HCEC 1CT (cell line): ENCODE results near the gene PADI3.
A peak's percentile ranks its signal among the peaks of the same experiment; 100 is the strongest.

Source experiments
- DNase-seq: peaks from one replicate; pipeline ENCODE4 v3.0.0-alpha.2; 2017

Gene PADI3

DNA sequence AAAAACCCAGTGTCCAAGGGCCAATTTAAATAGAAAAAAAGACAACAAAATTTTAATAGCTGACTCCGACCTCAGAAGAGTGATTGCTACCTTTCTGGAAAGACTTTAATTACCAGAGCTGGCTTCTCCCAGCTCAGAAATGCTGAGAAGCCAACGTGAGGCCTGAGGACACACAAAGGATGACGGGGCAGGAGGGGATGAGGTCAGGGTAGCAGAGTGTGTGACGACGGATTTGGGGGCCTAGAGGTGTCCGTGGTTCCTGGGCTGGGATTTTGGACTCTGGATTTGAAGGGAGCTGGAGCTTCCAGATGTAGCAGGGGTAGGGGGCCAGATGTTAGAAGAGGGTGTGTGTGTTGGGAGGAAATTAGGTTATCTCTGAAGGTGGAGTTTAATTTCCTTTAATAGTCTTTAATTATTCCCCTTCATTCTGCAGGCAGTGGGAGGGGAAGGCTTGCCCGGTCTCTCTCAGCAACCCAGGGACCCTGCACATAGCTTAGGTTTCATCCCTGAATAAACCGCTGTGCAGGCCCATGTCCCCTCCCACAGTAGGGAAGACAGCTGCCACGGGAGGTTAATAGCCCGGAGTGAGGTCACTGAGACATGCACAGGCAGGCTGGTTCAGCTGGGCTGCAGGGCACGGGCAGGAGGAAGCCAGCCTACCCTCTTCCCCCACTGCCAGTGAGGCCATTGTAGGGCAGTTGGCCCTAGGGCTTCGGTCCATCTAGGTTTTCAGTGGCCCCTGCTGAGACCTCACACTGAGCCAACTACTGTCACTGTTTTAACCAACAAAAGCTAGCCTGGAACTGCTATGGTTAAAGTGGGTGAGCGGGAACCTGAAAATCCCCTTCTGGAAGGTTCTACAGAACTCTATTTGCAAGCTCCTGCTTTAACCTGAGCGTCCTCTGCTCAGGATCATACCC is 3.8 kb upstream of the PADI3 start:
- no peak for DNase-seq

DNA sequence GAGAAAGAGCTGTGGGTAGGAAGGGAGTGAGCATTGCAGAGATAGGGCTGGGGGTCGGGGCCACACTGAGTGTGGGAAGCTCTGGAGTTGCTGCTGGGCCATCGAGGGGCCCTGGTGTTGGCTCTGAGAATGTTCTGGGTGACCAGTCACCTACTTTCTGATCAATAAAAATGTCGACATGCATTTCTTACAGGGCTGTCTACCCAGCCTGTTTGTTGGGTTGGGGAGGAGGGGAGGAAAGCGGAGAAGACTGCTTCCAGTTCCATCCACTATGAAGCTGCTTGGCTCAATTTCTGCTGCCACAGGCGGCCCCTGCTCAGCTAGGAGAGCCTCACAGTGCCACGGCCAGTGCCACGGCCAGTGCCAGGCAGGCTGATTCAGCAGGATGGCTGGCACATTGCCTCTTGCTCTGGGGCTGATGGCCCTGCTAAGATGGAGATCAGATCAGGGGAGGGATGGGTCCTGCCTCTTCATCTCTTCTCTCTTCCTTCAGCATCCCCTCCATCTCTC is 3.0 kb upstream of the PADI3 start:
- DNase-seq, result no peak

DNA sequence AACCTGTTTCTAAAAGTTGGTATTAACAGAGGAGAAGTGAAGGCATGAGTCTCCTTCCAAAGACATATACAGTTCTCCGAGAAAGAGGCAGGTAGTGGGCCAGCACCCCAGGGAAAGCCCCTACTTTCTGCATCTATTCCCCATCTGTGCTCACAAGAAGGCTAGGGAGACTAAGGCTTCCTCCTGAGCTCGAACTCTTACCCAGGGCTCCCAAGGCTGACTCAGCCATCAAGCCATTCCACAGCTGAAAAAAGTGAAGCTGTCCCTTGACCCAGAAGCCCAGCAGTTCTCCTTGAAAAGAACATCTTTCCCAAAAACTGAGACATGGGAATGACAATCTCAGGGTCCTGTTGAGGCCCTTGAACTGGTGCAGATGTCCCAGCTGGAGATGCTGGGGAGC is 1.9 kb upstream of the PADI3 start:
- no peak for DNase-seq

DNA sequence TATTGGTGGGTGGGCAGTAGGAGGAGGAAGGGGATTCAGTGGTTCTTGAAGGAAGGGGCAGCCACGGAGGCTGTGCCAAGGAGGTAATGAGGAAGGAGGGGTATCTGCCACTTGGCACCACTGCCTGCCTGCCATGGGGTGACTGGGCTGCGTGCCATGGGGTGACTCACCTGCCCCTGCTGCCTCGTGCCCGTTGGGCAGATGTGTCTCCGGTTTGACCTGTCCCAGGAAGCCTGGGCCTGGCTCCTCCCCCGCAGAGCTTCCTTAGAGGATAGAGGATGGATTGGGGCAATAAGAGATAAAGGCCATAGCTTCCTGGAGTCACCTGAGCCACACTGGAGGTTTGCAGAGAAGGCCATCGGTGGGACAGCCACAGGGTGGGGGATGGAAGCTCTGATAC is 1.7 kb downstream of the PADI3 start:
- no peak for DNase-seq

DNA sequence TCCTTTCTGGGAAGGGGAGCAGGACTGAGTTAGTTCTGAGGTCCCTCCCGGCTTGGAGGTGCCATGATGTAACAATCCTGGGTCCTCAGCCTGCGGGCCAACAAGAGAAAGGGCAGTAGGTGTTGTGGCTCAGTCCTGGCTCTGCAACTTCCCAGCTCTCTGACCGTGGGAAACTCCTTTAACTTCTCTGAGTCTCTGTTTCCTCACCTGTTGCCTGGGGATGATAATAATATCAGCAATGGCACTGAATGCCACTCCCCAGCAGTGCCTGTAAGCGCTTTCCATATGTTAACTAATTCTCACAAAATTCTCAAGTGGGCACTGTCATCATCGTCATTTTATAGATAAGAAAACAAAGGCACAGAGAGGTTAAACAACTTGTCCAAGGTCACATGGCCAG is 2.3 kb downstream of the PADI3 start:
- DNase-seq, result no peak

DNA sequence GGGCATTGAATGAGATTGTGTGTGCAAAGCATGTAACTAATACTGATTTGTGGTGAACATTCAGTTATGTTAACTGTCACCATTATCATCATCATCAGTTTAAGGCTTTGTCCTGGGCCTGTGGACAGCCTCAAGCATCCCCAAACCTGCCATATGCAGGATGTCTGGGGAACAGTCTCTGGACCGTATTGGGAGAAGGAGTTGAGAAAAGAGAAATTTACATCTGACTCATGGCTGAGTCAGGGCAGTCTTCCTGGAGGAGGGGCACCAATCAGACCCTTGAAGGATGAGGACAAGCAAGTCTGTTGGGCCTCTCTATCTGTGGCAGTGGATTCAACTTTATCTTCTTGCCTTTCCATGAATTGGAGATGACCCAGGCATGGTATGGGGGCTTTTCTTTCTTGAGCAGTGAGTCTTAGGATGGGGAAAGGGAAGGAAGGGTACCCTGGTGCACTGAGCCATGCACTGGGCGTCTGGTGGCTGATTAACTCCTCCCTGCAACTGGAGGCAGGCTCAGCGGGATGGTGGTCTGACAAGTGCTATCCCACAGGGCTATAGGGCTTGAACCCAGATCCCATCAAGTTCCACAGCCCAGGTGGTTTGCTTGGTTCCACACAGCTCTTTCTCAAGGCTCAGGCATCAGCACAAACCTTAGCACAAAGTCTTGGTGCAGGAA is 2.9 kb downstream of the PADI3 start:
- peak; percentile 67 for DNase-seq

DNA sequence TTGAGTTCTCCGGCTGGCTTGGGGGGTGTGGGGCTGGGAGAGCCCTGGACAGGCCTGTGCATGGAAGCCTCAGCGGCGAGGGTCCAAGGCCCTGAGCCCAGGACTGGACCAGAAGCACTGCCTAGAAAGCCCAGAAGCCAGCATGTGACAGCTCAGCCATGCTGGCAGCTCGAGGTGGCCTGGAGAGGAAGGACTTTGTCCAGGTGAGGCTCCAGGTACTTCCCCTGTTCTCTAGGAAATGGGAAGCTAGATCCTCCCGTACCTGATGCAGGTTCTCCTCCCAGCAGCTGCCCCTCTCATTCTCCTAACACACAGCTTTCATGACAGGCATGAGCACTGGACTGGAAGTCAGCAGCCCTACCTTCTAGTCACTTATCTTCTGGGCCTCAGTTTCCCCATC is 6.4 kb downstream of the PADI3 start:
- DNase-seq, result no peak

DNA sequence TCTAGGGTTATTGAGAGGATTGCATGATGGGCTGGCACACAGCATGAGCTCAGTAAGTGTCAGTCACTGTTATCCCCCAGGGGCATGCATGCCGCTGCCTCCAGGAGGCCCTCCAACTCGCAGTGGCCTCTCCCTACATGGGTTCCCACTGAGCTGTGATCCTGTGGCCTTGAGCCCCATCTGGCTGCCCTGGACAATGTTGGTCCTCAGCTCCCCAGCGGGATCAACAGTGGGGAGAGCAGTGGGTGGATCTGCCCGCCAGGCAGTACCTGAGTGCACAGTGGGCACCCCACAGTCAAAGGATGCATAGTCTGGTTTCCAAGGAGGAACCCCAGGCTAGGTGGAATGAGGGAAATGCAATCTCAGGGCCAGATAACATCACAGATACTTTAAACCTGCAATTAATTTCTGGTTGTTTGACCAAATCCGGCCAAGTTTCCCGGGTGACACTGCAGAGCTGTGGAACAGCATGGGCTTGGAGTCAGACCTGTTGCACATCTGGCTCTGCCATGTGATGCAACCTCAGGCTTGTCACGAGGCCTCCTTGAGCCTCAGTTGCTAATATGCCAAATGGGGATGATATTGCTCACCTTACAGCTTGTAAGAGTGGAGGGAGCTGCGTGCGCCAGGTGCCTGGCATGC is 9.3 kb downstream of the PADI3 start:
- DNase-seq, result peak; percentile 29

DNA sequence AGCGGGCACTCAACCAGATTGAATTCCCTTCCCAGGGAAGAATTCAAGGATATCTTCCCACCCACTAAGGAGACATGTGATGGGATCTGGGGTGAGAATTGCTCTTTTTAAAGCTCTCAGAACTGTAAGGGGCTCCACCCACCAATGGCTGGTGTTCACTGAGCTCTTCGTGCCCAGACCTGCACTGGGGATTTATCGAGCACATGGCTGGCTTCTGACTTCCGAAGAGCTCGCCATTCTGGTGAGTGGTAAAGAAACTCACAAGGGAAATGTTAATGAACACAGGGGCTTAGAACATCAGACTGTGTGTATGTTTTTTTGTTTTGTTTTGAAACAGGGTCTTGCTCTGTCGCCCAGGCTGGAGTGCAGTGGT is 9.8 kb downstream of the PADI3 start:
- no peak for DNase-seq

DNA sequence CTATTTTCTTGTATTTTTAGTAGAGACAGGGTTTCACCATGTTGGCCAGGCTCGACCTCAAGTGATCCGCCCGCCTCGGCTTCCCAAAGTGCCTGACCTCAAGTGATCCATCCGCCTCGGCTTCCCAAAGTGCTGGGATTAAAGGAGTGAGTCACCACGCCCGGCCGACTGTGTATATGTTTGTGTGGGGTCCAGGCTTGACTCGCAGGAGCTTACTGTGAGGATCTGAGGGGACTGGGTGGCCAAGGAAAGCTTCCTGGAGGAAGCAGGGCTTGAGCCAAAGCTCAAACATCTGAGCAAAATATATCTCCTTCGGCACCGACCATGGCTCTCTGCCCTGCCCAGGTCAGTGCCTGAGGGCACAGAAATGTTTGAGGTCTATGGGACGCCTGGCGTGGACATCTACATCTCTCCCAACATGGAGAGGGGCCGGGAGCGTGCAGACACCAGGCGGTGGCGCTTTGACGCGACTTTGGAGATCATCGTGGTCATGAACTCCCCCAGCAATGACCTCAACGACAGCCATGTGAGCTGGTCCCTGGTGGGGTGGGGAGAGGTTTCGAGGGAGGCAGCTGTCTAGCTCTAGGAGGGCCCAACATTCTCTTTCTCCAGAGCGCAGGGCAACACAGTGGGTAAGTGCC is 10.5 kb downstream of the PADI3 start:
- peak; percentile 81 for DNase-seq

DNA sequence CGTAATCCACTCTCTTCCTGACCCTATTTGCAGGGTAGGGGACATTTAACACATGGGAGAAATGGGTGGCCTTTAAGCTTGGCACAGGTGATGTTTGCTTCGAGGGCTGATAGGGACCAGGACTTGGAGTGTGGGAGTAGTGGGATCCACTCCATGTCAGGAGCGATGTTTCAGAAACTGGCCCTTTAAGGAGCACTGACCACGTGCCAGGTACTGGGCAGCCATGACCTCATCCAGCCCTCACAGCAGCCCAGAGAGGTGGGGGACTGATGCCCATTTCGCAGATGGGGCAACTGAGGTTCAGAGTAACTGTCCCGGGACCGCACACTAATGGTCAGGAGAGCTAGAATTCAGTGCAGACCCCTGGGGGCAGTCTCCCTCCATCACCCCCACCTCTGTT is 11.4 kb downstream of the PADI3 start:
- DNase-seq, result no peak

DNA sequence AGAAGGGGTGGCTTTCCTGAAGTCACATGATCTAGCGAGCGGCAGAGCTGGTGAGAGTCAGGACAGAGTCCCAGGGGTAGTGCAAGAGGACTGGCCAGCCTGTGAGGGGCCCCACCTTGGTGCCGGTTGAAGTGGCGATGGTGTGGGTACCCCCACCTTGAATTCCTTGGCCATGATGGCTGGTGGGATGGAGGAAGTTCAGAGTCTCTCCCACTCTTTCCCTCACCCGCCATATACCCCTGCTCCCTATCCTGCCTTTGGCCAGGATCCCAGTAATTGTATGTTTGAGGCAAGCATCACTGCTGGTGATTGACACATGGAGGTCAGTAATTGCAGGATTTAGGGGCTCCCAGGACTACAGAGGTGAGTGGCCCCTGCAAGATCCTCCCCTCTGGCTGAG is 11.8 kb downstream of the PADI3 start:
- DNase-seq, result no peak

DNA sequence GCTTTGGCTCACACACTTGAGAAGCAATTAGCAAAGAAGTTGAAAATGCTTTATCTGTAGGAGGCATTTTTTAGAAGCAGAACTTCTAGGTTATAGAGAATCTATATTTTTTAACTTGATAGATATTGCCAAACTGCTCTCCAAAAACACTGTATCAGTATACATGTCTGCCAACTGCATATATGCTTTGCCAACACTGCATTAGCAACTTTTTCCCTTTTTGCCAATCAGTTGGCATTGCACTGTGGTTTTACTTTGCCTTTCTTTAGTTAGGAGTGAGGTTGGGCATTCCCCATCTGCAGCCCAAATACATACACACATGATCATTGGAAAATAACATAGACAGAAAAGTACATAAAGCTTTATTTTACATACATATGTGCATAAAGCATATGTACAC is 15.0 kb downstream of the PADI3 start:
- DNase-seq, result no peak

DNA sequence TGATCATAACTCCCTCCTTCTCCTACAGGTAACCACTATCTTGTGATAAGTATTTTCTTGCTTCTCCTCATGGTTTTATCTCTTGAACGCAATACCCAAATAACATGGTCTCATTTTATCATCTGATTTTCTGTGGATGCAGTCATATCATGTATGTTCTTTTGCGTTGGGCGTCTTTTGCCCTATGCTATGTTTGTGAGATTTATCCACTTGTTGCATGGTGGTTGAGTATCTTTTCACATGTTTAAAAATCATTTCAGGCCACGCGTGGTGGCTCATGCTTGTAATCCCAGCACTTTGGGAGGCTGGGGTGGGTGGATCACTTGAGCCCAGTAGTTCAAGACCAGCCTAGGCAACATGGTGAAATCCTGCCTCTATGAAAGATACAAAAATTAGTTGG is 15.6 kb downstream of the PADI3 start:
- no peak for DNase-seq

DNA sequence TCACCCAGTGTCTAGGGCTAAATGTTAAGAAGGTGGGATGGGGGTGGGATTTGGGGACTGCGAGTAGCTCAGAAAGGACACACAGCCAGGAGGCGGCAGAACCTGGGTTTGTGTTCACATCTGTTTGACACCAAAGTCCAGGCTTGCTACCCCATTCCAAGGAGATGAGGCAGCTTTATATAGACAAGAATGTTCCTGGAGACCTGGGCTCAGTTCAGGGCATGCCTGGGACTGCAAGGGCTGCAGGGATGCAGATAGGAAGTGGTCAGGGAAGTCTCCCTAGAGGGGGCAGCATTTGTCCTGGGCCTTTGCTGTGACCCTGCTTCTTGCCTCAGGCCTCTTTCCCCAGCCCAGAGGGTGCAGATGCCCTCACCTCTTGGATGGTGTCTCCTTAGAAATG is 16.3 kb downstream of the PADI3 start:
- peak; percentile 30 for DNase-seq

DNA sequence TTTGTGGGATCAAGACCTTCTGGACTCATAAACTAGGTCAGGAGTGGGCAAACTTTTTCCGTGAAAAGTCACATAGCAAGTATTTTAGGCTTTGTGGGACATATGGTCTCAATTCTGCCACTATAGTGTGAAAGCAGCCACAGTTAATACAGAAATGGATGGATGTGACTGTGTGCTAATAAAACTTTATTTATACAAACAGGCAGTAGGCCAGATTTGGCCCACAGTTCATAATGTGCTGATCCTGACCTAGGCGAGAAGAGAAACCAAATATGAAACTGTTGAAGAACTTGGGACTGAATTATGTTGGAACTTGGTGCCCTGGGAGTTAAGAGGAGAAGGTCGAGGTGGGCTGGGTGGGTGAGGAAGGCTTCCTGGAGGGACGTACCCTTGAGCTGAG is 17.1 kb downstream of the PADI3 start:
- no peak for DNase-seq

DNA sequence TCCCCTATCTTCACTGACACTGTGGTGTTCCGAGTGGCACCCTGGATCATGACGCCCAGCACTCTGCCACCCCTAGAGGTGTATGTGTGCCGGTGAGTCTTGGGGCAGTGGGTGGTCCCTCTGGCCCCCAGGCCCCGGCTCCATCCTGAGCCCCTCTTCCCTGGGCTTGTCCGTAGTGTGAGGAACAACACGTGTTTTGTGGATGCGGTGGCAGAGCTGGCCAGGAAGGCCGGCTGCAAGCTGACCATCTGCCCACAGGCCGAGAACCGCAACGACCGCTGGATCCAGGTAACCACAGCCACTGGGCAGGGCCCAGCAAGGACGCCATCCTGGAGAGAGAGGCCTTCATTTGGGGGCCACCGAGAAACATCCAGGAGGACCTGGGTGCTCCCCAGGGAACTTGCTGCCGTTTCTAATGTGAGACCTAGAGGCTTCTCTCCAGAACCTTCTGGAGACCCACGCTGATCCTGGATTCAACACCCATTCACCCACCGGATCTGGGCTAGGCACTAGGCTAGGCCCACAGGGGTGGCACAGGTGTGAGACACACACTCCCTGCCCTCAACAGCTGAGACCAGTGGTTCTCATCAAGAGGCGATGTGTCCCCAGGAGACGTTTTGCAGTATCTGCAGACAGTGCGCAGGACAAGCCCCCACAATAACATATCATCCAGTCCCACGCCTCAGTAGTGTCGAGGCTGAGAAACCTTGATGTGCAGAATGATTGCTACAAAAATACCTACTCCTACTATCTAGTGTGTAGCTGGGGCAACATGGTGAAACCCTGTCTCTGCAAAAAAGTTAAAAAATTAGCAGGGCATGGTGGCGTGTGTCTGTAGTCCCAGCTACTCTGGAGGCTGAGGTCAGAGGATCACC is 22.2 kb downstream of the PADI3 start:
- DNase-seq, result no peak

DNA sequence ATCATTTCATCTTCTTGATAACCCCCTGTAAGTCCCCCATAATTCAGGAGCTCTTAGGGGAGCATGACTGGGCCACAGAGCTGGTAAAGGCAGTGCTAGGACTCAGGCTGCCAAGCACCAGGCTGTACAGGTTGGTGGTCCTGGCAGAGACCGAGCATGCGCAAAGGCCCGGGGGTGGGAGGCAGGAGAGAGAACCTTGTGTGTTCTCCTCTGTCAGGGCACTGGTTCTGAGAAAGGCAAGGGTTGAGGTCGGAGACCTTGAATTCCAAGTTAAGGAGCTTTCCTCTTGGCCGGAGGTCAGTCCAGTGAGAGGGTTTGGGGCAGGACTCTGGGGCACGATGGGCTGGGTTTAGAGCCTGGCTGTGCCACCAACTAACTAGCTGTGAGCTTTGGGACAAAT is 23.2 kb downstream of the PADI3 start:
- DNase-seq, result no peak

DNA sequence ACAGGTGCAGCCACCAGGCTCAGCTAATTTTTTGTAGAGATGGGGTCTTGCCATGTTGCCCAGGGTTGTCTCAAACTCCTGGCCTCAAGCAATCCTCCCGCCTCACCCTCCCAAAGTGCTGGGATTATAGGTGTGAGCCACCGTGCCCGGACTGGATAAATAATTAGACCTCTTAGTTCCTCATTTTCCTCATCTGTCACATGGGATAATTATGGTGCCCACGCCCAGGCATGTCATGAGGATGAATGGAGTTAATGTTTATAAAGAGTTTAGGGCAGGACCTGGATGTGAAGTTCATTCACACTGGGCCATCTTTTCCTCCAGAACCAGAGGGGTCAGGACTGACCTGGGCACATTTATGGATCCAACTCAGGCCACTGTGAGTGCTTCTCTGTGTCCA is 23.7 kb downstream of the PADI3 start:
- DNase-seq, result no peak

DNA sequence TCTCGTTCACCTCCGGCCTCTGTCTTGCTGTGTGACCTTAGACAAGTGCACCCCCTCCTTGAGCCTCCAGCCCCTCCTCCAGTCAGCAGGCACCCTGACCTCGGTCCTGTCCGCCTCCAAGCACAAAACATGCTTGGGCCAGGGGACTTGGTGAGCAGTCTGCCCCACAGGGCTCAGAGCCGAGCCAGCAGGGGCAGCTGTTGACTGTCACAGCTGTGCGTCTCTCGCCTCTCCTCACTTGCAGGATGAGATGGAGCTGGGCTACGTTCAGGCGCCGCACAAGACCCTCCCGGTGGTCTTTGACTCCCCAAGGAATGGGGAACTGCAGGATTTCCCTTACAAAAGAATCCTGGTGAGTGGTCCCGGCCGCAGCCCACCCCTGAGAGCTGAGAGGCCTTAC is 24.2 kb downstream of the PADI3 start:
- DNase-seq, result no peak

DNA sequence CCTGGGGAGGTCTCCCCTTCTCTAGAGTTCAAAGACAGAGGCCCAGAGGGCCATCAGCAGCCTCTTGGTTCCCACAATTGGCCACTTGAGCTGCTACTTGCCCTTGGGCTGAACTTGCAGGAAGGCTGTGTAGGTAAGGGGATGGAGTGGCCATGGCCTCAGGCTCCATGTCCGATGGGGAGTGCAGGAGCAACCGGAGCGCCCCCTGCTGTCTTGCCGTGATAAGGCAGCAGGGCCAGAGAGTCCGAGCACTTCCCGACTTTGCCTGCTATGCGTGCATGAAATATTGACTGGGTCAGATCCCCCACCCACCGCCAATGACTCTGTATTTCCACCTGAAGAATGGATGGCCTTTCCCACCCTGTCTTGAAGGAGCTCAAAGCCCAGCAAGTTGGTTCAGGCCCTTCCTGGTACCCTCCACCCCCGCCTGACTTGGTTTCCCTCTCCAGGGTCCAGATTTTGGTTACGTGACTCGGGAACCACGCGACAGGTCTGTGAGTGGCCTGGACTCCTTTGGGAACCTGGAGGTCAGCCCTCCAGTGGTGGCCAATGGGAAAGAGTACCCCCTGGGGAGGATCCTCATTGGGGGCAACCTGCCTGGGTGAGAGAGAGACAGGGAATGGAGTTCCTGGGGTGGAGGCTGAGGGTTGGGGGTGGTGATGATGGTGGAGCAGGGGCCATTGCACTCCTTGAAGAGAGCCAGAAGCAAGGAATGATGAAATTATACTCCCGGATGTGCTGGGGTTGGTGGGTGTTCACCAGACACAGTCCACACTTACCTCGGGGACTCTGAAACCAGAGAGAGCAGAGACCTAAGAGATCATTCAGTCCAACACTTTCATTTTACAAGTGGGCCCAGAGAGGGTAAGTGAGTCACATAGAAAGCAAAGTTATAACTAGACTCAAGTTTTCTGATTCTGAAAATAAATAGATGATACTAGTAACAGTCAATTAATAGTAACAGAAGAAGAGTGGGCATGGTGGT is 25.6 kb downstream of the PADI3 start:
- peak; percentile 52 for DNase-seq
